MM.1S (cell line): ENCODE measurements around the gene VWA7.

Source experiments
- CTCF ChIP-seq: fragments of 300-600 bp; sonication (generic); IDR thresholded peaks from 2 replicates; pipeline ENCODE4 v1.5.1; 2016; ENCODE audit warnings: antibody characterized with exemption, low read length, mixed read lengths
- EZH2 ChIP-seq: fragments of 300-600 bp; sonication (generic); optimal IDR thresholded peaks from 2 replicates; pipeline ENCODE3; 2017; ENCODE audit warnings: low read depth, mild to moderate bottlenecking, antibody characterized with exemption, low read length, mixed read lengths
- EZH2phosphoT487 ChIP-seq: fragments of 300-600 bp; sonication (generic); IDR thresholded peaks from 2 replicates; pipeline ENCODE4 v1.6.1; 2018; ENCODE audit warnings: antibody characterized with exemption, low read length

GRCh38 chr6:31728767-31729514, 48.2 kb downstream of the VWA7 start, which contains the start of gene DDAH2:
- TF ChIP-seq EZH2 (no peak), CTCF (peak; percentile 91; the same call in 1 of the 2 replicates), EZH2phosphoT487 (no peak)
